GM23338 (cell line): ENCODE results near the gene ITGB1BP1. TPM values are rescaled to one million over a fixed set of nuclear protein-coding genes. Genes with fewer than 3 reads are reported as not detected.

ENCODE experiments used
- ATAC-seq: fragments of 200-7000 bp; cut with Tn5 transposase; 3 replicates; pipeline ENCODE4 v1.9.1; 2020
- DNase-seq: peaks from one replicate; pipeline ENCODE4 v3.0.0-alpha.2; 2015; ENCODE audit warnings: low spot score
- H2AFZ ChIP-seq: fragments of 200-600 bp; sonication (generic); 2 replicates; pipeline ENCODE4 v1.8.0; 2016; ENCODE audit warnings: antibody characterized with exemption, mild to moderate bottlenecking, moderate library complexity
- H3F3A ChIP-seq: fragments of 200-600 bp; sonication (generic); replicated peaks from 2 replicates; pipeline ENCODE4 v1.8.0; 2017; ENCODE audit warnings: antibody characterized with exemption, mixed run types, low read depth
- H3K27ac ChIP-seq: fragments of 200-600 bp; sonication (generic); 2 replicates; pipeline ENCODE4 v1.6.1; 2016; ENCODE audit warnings: low read depth
- H3K27me3 ChIP-seq: fragments of 200-600 bp; sonication (generic); 2 replicates; pipeline ENCODE4 v1.8.0; 2016; ENCODE audit warnings: mild to moderate bottlenecking, mixed run types, moderate library complexity; ENCODE audit not compliant: insufficient read depth
- H3K36me3 ChIP-seq: fragments of 200-600 bp; sonication (generic); 2 replicates; pipeline ENCODE4 v1.8.0; 2016; ENCODE audit warnings: mild to moderate bottlenecking; ENCODE audit not compliant: insufficient read depth
- H3K4me1 ChIP-seq: fragments of 200-600 bp; sonication (generic); 2 replicates; pipeline ENCODE4 v1.8.0; 2016; ENCODE audit warnings: mild to moderate bottlenecking, moderate library complexity; ENCODE audit not compliant: insufficient read depth
- H3K4me2 ChIP-seq: fragments of 200-600 bp; sonication (generic); 2 replicates; pipeline ENCODE4 v1.7.1; 2017; ENCODE audit warnings: mixed run types
- H3K4me3 ChIP-seq: fragments of 200-600 bp; sonication (generic); 2 replicates; pipeline ENCODE4 v1.6.1; 2016; ENCODE audit warnings: mixed run types
- H3K79me2 ChIP-seq: fragments of 200-600 bp; sonication (generic); replicated peaks from 2 replicates; pipeline ENCODE4 v1.8.0; 2017; ENCODE audit warnings: mild to moderate bottlenecking; ENCODE audit not compliant: insufficient read depth
- H3K9me2 ChIP-seq: fragments of 200-600 bp; sonication (generic); 2 replicates; pipeline ENCODE4 v1.8.0; 2017; ENCODE audit not compliant: insufficient read depth
- H4K20me1 ChIP-seq: fragments of 200-600 bp; sonication (generic); replicated peaks from 2 replicates; pipeline ENCODE4 v1.8.0; 2017; ENCODE audit warnings: mild to moderate bottlenecking; ENCODE audit not compliant: insufficient read depth
- H3K27ac Mint-ChIP-seq: 2 replicates; pipeline ENCODE4 v1.8.0; 2020; ENCODE audit warnings: inconsistent platforms, mild to moderate bottlenecking, moderate library complexity, mixed read lengths
- H3K27me3 Mint-ChIP-seq: 3 replicates; pipeline ENCODE4 v1.8.0; 2022; ENCODE audit warnings: low read depth, mild to moderate bottlenecking, moderate library complexity, mixed read lengths, inconsistent platforms; ENCODE audit not compliant: insufficient read depth, poor library complexity
- H3K36me3 Mint-ChIP-seq: 3 replicates; pipeline ENCODE4 v1.8.0; 2021; ENCODE audit warnings: low read depth, mild to moderate bottlenecking, inconsistent platforms, moderate library complexity, mixed read lengths
- H3K4me1 Mint-ChIP-seq: 3 replicates; pipeline ENCODE4 v1.8.0; 2020; ENCODE audit warnings: mild to moderate bottlenecking, inconsistent platforms, mixed read lengths
- H3K4me3 Mint-ChIP-seq: 3 replicates; pipeline ENCODE4 v1.8.0; 2021; ENCODE audit warnings: moderate library complexity, mild to moderate bottlenecking, inconsistent platforms, mixed read lengths
- H3K9me3 Mint-ChIP-seq: 3 replicates; pipeline ENCODE4 v1.8.0; 2020; ENCODE audit warnings: moderate library complexity, mild to moderate bottlenecking, inconsistent platforms, mixed read lengths
- CREB1 ChIP-seq: fragments of 250-450 bp; sonication (Bioruptor Pico); IDR thresholded peaks from 2 replicates; pipeline ENCODE4 v1.5.0; 2020; ENCODE audit warnings: low read depth, mild to moderate bottlenecking, moderate library complexity
- CTCF ChIP-seq, 2 experiments: fragments of 200-600 bp in 1 of 2; sonication (generic) in 1 of 2; conservative IDR thresholded peaks; 2 replicates each; pipeline versions ENCODE4 v1.5.1 to v1.6.1; 2016 to 2017; ENCODE audit warnings: antibody characterized with exemption in 2 of 2, low read depth in 2 of 2, mild to moderate bottlenecking in 2 of 2, moderate library complexity in 1 of 2
- ETS1 ChIP-seq: IDR thresholded peaks from 2 replicates; pipeline ENCODE4 v1.6.1; 2016; ENCODE audit warnings: antibody characterized with exemption
- EZH2 ChIP-seq: fragments of 200-600 bp; sonication (generic); IDR thresholded peaks from one replicate; pipeline ENCODE4 v1.8.0; 2017; ENCODE audit warnings: antibody characterized with exemption, mild to moderate bottlenecking, low read depth; ENCODE audit not compliant: unreplicated experiment
- POLR2AphosphoS5 ChIP-seq: IDR thresholded peaks from 2 replicates; pipeline ENCODE4 v1.6.1; 2016; ENCODE audit warnings: antibody characterized with exemption, low read depth
- REST ChIP-seq: IDR thresholded peaks from one replicate; pipeline ENCODE4 v1.6.1; 2018; ENCODE audit warnings: antibody characterized with exemption; ENCODE audit not compliant: unreplicated experiment
- STAT1 ChIP-seq: IDR thresholded peaks from one replicate; pipeline ENCODE4 v1.6.1; 2016; ENCODE audit warnings: antibody characterized with exemption; ENCODE audit not compliant: unreplicated experiment
- ZNF114 ChIP-seq: fragments of 250-450 bp; sonication (Bioruptor Pico); IDR thresholded peaks from 2 replicates; pipeline ENCODE4 v1.5.0; 2020; ENCODE audit warnings: mild to moderate bottlenecking, moderate library complexity
- ZNF462 ChIP-seq: fragments of 250-450 bp; sonication (Bioruptor Pico); IDR thresholded peaks from 2 replicates; pipeline ENCODE4 v1.5.0; 2020; ENCODE audit warnings: mild to moderate bottlenecking, moderate library complexity
- polyA plus RNA-seq: library from polyadenylated mRNA; unstranded; fragments of >200 nt; fragmentation: Nextera tagmentation; extraction: Ambion mirVana; gene quantifications from 2 replicates; pipeline ENCODE4 v1.2.1, GENCODE V29; 2016
- total RNA-seq: library from RNA; depleted of rRNA; stranded (reverse); fragments of >200 nt; shearing (Covaris generic); gene quantifications from 2 replicates; pipeline ENCODE4 v1.2.3, GENCODE V29; 2014

ITGB1BP1 gene
- total and polyA plus RNA-seq, 2 experiments from 2014 or later: 29.1 to 63.5 TPM

GRCh38 chr2:9356261-9356660 lies 67.1 kb downstream of the ITGB1BP1 start:
- no peaks in the 10 kb centered on the region for H3K79me2 ChIP-seq
- no peaks in the 10 kb centered on the region for H3K36me3 ChIP-seq
- DNase-seq (no peak), ATAC-seq (no peak; the same call in 2 of the 3 replicates)
- Mint-ChIP-seq H3K27ac (no peak overlapping the region), H3K36me3 (peaks cover 44% of the 10 kb centered on the region), H3K4me1 (peaks cover 25% of the 10 kb centered on the region), H3K9me3 (no peaks in the 10 kb centered on the region), H3K27me3 (no peaks in the 10 kb centered on the region), H3K4me3 (0 out of 3 replicates have a peak overlapping the region, but pooled peaks have one; percentile 7)
- peaks cover 28% of the 10 kb centered on the region for H3K4me1 ChIP-seq
- H4K20me1 ChIP-seq: no peaks in the 10 kb centered on the region
- TF ChIP-seq POLR2AphosphoS5: no peak
- TF ChIP-seq ZNF114 (CRISPR knock-in tag): no peak
- peak overlapping the region; percentile 58; the same call in 1 of the 2 replicates for H3K27ac ChIP-seq
- no peaks in the 10 kb centered on the region for H3K9me2 ChIP-seq
- H3F3A ChIP-seq: no peaks in the 10 kb centered on the region
- H3K4me2 ChIP-seq: peak overlapping the region; percentile 62
- H2AFZ ChIP-seq: no peak overlapping the region
- no peaks in the 10 kb centered on the region for H3K27me3 ChIP-seq
- no peak overlapping the region for H3K4me3 ChIP-seq

- Histone ChIP-seq H3K9me2 (no peaks in the 10 kb centered on the region), H3F3A (no peaks in the 10 kb centered on the region), H3K36me3 (no peaks in the 10 kb centered on the region), H3K4me1 (peaks cover 28% of the 10 kb centered on the region), H3K4me2 (peak overlapping the region; percentile 62), H3K4me3 (peak overlapping the region; percentile 22; the same call in 1 of the 2 replicates), H3K27ac (peak overlapping the region; percentile 61), H3K27me3 (no peaks in the 10 kb centered on the region), H2AFZ (no peak overlapping the region), H3K79me2 (no peaks in the 10 kb centered on the region), H4K20me1 (no peaks in the 10 kb centered on the region)
- Mint-ChIP-seq H3K4me3 (0 out of 3 replicates have a peak overlapping the region, but pooled peaks have one; percentile 7), H3K36me3 (peaks cover 48% of the 10 kb centered on the region), H3K27ac (no peak overlapping the region), H3K27me3 (no peaks in the 10 kb centered on the region), H3K4me1 (peaks cover 25% of the 10 kb centered on the region), H3K9me3 (no peaks in the 10 kb centered on the region)
- ATAC-seq (no peak; the same call in 2 of the 3 replicates), DNase-seq (no peak)
- TF ChIP-seq CTCF (conservative IDR thresholded peaks at IDR 0.05; ENCODE audit: low read depth in 2 of 2) (no peak), STAT1 (no peak), EZH2 (no peak), POLR2AphosphoS5 (no peak), CREB1 (CRISPR knock-in tag) (no peak), ZNF114 (CRISPR knock-in tag) (no peak), REST (no peak), ZNF462 (CRISPR knock-in tag) (no peak), ETS1 (no peak)
These were observed 67.6 kb downstream of the ITGB1BP1 start for GRCh38 chr2:9355716-9356115.
